ENCODE results near the gene PRDM16.

The PRDM16 gene

DNA sequence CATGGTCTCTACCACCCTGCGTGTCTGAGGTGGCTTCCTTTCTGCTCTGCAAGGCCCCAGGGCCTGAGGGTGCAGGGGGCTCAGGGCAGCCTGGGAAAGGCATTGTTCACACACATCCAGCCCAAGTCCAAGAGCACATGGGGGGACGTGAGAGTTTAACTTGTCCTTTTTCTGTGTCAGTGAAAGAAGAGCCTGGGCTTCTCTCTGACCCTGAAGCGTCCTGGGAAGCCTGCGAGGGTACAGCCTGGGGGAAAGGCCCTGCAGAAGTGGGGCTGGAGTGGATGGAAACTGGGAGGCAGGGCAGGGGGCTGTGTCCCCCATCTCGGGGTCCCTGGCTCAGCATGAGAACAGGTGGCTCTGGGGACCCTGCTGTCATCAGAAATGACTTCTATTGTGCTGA lies 181.6 kb downstream of the PRDM16 start:
- H3K9me3 ChIP-seq (ENCODE audit: low read length) = peaks cover 5% of the 10 kb centered on the region
- no peak overlapping the region for H2AFZ ChIP-seq (ENCODE audit: low read depth, low read length)
- H3K4me1 ChIP-seq (ENCODE audit: insufficient read depth, low read length) = peaks cover 30% of the 10 kb centered on the region
- H3K27me3 ChIP-seq (ENCODE audit: insufficient read depth, low read length) = peaks cover 28% of the 10 kb centered on the region
- H3K4me3 ChIP-seq (ENCODE audit: low read length) = no peak overlapping the region
- no peaks in the 10 kb centered on the region for H3K36me3 ChIP-seq (ENCODE audit: insufficient read depth, low read length)

DNA sequence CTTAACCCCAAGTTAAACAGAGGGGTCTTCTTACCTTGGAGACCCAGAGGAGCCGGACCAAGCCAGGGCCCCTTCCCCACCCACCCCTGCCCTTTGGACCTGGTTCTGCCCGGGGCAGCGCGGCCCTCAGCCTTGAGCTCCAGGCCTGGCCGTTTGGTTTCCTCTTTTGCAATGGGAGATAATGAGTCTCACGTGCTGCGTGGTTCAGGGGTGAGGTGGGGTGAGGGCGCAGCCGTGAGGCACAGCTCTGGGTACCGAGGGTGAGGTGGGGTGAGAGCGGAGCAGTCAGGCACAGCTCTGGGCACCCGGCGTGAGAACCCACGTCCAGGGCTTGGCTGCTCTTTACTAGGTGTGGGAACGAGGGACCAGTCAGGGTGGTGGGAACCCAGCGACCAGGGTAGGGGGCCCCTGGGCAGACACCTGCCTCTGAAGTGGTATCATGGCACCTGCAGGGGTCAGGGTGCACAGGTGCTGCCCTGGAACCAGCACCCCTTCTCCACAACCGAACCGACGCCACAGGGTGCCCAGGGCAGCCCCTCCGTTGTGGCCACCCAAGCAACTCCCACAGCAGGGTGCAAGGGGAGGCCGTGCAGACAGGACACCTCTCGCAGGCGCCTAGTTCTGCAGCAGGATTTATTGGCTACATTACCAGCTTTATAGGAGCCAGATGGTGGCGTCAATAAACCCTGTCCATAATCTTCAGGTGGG lies 182.2 kb downstream of the PRDM16 start:
- Histone ChIP-seq H3K4me3 (ENCODE audit: low read length) (no peak overlapping the region), H3K9me3 (ENCODE audit: low read length) (peaks cover 9% of the 10 kb centered on the region), H2AFZ (ENCODE audit: low read depth, low read length) (no peak overlapping the region), H3K36me3 (ENCODE audit: insufficient read depth, low read length) (no peaks in the 10 kb centered on the region), H3K4me1 (ENCODE audit: insufficient read depth, low read length) (peaks cover 30% of the 10 kb centered on the region), H3K27me3 (ENCODE audit: insufficient read depth, low read length) (peaks cover 22% of the 10 kb centered on the region)

DNA sequence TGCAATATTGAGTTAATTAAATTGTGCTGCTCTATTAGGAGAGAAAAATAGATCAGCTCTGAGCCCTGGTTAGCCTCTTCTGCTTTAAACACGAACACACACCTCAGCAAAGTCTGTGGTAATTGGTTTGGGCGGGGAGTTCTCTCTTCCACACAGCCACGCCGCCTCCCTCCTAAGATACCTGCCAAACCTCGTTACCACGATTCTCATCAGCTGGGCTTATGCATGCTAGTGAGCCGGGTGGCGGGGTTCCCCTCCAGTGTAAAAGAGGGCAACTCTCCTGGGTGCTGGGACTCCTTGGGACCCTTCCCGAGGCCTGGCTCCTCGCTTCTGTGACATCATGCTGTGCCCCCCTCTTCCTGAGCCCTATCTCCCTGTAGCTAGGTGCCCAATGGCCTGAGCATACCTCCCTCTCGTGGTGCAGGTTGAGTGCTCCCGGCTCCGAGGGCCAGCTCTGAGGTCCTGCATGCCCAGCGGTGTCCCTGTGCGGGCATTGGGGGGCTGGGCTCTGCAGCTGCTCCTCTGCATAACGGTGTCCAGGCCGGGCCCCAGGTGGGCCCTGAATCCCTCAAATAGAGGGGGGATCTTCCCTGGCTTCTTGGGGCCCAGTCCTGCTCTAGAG lies 182.9 kb downstream of the PRDM16 start:
- Histone ChIP-seq H3K36me3 (ENCODE audit: insufficient read depth, low read length) (no peaks in the 10 kb centered on the region), H3K4me3 (ENCODE audit: low read length) (no peak overlapping the region), H3K9me3 (ENCODE audit: low read length) (peaks cover 10% of the 10 kb centered on the region), H2AFZ (ENCODE audit: low read depth, low read length) (no peak overlapping the region), H3K27me3 (ENCODE audit: insufficient read depth, low read length) (peaks cover 18% of the 10 kb centered on the region), H3K4me1 (ENCODE audit: insufficient read depth, low read length) (peaks cover 30% of the 10 kb centered on the region)

DNA sequence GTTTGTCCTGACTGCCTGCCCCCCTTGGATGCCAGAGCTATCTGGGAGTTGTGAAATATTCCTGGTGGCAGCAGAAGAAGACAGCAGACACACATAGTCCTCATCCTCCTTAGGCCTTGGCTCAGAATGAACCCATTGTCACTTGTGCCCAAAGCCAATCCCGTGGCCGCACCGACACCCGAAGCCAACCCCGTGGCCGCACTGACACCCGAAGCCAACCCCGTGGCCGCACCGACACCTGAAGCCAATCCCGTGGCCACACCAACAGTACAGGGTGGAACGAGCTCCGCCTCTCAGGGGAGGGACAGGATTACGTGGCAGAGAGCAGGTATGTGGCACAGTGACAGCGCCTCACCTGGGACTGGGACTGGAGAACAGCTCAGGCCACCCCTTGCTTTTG lies 186.7 kb downstream of the PRDM16 start:
- Histone ChIP-seq H2AFZ (ENCODE audit: low read depth, low read length) (no peak overlapping the region), H3K9me3 (ENCODE audit: low read length) (peaks cover 19% of the 10 kb centered on the region), H3K4me1 (ENCODE audit: insufficient read depth, low read length) (peaks cover 3% of the 10 kb centered on the region), H3K4me3 (ENCODE audit: low read length) (no peak overlapping the region), H3K27me3 (ENCODE audit: insufficient read depth, low read length) (peaks cover 36% of the 10 kb centered on the region), H3K36me3 (ENCODE audit: insufficient read depth, low read length) (no peaks in the 10 kb centered on the region)

DNA sequence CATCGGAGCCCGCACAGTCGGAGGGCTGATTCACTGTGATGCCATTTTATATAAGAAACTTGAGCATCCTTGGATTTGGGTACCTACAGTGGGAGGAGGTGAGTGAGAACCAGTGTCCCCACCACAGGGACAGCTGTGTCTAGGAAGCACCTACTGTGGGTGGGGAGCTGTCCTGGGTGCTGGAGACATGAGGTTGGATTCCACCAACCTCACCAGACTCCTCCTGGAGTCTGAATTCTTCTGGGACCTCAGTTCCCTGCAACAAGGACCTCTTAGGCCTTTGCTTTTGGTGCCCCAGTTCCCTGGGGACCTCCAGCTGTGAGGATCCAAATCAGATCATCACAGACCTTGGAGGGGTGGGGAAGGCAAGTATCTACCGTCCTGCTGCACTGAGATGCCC lies 188.8 kb downstream of the PRDM16 start:
- H3K9me3 ChIP-seq (ENCODE audit: low read length) = peaks cover 19% of the 10 kb centered on the region
- H3K4me1 ChIP-seq (ENCODE audit: insufficient read depth, low read length) = no peaks in the 10 kb centered on the region
- H3K27me3 ChIP-seq (ENCODE audit: insufficient read depth, low read length) = peaks cover 40% of the 10 kb centered on the region
- no peak overlapping the region for H2AFZ ChIP-seq (ENCODE audit: low read depth, low read length)
- no peak overlapping the region for H3K4me3 ChIP-seq (ENCODE audit: low read length)
- H3K36me3 ChIP-seq (ENCODE audit: insufficient read depth, low read length) = no peaks in the 10 kb centered on the region

DNA sequence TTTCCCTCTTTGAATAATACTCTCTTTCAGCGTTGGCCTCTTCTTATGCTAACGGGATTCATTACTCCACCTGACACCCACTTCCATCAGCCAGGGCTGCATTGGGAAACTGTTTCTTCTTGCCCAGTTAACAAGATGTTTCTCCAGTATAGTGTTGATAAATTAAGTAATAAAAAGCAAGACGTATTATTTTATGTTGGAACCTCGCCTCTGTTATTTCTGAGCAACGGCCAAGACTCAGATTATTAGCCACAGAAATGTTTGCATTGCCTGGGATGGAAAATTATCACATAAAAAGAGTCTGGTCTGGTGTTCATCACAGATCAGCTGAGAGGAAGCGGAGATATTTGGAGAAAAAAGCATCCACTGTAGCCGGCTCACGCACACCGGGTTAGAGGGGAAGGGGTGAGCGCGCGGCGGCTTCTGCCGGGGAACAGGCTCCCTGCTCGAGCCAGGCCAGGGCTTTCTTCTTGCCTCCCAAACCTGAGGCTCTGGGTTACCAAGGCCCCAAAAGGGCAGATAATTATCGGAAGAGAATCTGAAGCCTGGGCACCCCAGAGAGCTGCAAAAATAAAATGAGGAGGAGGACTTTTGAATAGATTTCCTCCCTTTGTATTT lies 189.5 kb downstream of the PRDM16 start:
- Histone ChIP-seq H3K9me3 (ENCODE audit: low read length) (peaks cover 19% of the 10 kb centered on the region), H3K36me3 (ENCODE audit: insufficient read depth, low read length) (no peaks in the 10 kb centered on the region), H3K4me3 (ENCODE audit: low read length) (no peak overlapping the region), H3K4me1 (ENCODE audit: insufficient read depth, low read length) (no peaks in the 10 kb centered on the region), H2AFZ (ENCODE audit: low read depth, low read length) (no peak overlapping the region), H3K27me3 (ENCODE audit: insufficient read depth, low read length) (peaks cover 44% of the 10 kb centered on the region)

DNA sequence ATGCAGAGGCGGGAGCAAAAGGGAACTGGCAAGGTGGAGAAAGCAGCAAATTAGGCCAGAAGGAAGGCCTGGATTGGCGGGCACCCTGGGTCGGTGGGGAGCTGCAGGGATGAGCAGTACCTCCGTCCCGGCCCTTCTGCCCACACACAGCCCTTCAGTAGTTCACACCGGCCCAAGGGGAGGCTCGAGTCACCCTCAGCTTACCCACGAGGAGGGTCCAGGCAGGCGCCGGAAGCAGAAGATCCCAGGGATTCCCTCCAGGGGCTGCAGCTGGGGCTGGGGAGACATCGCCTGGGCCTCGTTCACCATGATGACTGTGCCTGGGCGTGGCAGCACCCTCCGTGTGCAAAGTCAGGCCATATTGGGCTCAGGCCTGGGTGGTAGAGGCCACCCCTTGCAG lies 190.0 kb downstream of the PRDM16 start:
- no peak overlapping the region for H3K4me3 ChIP-seq (ENCODE audit: low read length)
- H2AFZ ChIP-seq (ENCODE audit: low read depth, low read length) = no peak overlapping the region
- H3K9me3 ChIP-seq (ENCODE audit: low read length) = peaks cover 19% of the 10 kb centered on the region
- no peaks in the 10 kb centered on the region for H3K4me1 ChIP-seq (ENCODE audit: insufficient read depth, low read length)
- H3K36me3 ChIP-seq (ENCODE audit: insufficient read depth, low read length) = no peaks in the 10 kb centered on the region
- peaks cover 50% of the 10 kb centered on the region for H3K27me3 ChIP-seq (ENCODE audit: insufficient read depth, low read length)

DNA sequence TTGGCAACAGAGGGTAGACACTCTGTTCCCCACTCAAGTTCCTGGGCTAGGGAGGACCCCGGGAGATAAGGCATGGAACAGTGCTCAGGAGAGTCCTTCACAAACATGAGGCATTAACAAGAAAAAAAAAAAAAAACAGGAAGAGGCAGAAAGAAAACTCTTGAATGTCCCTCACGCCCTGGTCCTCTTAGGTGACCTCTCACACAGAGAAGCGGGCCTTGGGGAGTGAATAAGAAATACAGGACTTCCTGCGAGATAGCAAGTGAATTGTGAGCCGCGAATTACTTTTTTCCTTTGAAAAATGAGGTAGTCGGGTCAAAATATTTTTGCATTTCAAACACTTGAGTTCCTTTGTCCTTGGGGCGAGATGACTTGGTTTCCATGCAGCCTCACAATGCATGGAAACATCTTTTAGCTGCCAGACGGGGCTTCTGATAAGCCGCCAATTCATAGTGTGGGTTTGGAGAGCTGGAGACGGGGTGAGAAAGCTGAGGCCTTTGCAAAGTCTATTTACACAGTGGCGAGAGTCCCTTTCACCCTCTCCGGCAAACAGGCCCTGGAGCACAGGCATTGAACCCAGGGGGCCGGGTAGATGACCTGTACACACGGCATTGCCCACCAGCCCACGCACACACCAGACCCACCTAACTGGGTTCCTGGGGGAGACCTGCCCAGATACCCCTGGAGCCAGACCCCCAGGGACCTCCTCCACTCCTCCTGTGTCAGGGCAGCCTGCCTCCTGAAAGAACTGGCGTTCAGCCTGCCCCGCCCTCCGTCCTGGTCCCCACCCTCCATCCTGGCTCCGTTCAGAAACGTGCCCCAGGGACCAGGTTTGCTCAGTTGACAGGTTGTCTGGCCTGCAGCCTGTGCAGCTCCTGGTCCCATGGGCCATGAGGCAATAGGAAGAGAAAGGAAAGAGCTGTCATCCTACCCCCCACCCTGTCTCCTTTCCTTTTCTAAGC lies 192.3 kb downstream of the PRDM16 start:
- Histone ChIP-seq H3K4me3 (ENCODE audit: low read length) (no peak overlapping the region), H3K9me3 (ENCODE audit: low read length) (peaks cover 9% of the 10 kb centered on the region), H3K4me1 (ENCODE audit: insufficient read depth, low read length) (no peaks in the 10 kb centered on the region), H3K36me3 (ENCODE audit: insufficient read depth, low read length) (no peaks in the 10 kb centered on the region), H2AFZ (ENCODE audit: low read depth, low read length) (no peak overlapping the region), H3K27me3 (ENCODE audit: insufficient read depth, low read length) (peaks cover 60% of the 10 kb centered on the region)

DNA sequence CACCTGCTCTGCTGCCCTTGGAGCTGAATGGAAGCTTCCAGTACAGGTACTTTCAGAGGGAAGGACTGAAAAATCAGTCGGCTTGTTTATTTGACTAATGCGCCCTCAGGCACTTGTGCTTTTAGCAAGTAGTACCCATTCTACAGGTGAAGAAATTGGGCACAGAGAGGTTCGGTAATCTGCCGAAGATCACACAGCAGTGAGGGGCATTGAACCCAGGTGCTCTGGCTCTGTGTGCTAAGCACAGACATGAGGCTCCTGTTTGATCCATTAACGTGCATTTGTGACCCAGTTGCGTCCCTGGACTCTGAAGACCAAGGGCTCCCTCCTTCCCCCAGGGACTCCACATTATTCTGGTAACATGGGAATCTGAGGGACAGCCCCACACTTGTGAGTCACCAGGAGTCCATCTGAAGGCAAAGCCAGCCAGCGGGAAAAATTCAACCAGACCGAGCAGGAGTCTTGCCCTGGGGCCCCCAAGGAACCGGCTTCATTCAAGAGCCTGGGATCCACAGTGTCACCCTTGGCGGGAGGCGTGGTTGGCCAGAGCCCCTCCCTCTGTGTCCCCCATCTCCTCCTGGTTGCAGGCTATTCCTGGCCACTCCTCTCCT lies 193.1 kb downstream of the PRDM16 start:
- no peaks in the 10 kb centered on the region for H3K4me1 ChIP-seq (ENCODE audit: insufficient read depth, low read length)
- H3K36me3 ChIP-seq (ENCODE audit: insufficient read depth, low read length) = no peaks in the 10 kb centered on the region
- peaks cover 8% of the 10 kb centered on the region for H3K9me3 ChIP-seq (ENCODE audit: low read length)
- peaks cover 56% of the 10 kb centered on the region for H3K27me3 ChIP-seq (ENCODE audit: insufficient read depth, low read length)
- H2AFZ ChIP-seq (ENCODE audit: low read depth, low read length) = no peak overlapping the region
- H3K4me3 ChIP-seq (ENCODE audit: low read length) = no peak overlapping the region

DNA sequence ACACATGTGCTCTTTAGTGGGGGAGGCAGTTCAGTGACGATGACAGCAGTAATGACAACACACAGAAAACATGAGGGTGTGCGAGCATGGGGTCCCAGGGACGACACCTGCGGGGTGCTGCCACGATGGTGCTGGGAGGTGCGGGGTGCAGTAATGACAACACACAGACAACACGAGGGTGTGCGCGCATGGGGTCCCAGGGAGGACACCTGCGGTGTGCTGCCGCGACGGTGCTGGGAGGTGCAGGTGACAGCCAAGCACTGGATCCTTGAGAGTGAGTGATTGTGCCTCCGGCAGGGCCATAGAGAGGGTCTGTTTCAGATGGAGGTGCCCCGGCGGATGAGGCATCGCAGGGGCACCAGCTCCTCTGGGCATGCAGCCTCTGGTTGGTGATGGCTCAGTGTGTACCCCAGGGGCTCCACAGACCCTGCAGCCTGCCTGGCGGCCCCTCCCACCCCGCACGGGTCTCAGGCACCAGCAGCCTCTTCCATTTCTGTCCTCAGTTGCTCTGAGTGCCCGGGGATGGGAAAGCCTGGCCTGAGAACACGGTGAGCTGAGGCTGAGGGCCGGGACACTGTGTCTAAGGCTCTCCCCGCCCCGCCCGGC lies 193.8 kb downstream of the PRDM16 start:
- Histone ChIP-seq H3K9me3 (ENCODE audit: low read length) (peaks cover 5% of the 10 kb centered on the region), H2AFZ (ENCODE audit: low read depth, low read length) (no peak overlapping the region), H3K36me3 (ENCODE audit: insufficient read depth, low read length) (no peaks in the 10 kb centered on the region), H3K4me3 (ENCODE audit: low read length) (no peak overlapping the region), H3K4me1 (ENCODE audit: insufficient read depth, low read length) (no peaks in the 10 kb centered on the region), H3K27me3 (ENCODE audit: insufficient read depth, low read length) (peaks cover 51% of the 10 kb centered on the region)

DNA sequence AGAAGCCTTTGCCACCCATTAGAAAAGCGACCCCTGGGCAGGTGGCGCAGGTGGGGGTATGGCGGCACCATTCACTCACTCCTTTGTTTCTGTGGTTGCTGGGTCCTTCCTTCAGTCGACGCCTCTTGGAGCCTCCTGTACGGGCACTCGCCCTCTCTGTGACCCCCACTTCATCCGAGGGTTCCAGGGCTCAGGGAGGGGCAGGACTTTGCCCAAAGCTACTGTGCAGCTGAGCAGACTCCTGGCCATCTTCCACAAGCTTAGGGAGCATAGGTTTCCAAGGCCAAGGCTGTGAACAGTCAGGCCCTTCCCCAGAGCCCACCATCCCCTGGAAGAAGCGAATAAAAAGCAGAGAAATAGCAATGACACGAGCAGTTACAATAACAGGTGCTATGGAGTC lies 194.8 kb downstream of the PRDM16 start:
- H3K36me3 ChIP-seq (ENCODE audit: insufficient read depth, low read length) = no peaks in the 10 kb centered on the region
- peaks cover 2% of the 10 kb centered on the region for H3K9me3 ChIP-seq (ENCODE audit: low read length)
- no peak overlapping the region for H3K4me3 ChIP-seq (ENCODE audit: low read length)
- no peak overlapping the region for H2AFZ ChIP-seq (ENCODE audit: low read depth, low read length)
- H3K27me3 ChIP-seq (ENCODE audit: insufficient read depth, low read length) = peaks cover 41% of the 10 kb centered on the region
- no peaks in the 10 kb centered on the region for H3K4me1 ChIP-seq (ENCODE audit: insufficient read depth, low read length)

DNA sequence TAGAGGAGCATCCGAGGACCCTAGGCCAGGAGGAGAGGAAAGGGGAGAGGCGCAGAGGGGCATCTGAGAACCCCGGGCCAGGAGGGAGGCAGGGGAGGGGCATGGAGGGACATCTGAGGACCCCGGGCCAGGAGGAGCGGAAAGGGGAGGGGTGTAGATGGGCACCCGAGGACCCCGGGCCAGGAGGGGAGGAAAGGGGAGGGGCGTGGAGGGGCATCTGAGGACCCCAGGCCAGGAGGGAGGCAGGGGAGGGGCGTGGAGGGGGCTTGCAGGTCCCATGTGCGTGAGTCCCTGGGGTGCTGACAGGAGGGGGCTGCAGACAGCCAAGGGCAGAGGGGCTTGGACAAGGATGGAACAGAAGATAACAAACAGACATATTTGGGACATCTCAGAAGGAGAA lies 195.5 kb downstream of the PRDM16 start:
- Histone ChIP-seq H3K9me3 (ENCODE audit: low read length) (peaks cover 2% of the 10 kb centered on the region), H3K4me1 (ENCODE audit: insufficient read depth, low read length) (no peaks in the 10 kb centered on the region), H2AFZ (ENCODE audit: low read depth, low read length) (no peak overlapping the region), H3K36me3 (ENCODE audit: insufficient read depth, low read length) (no peaks in the 10 kb centered on the region), H3K27me3 (ENCODE audit: insufficient read depth, low read length) (peaks cover 34% of the 10 kb centered on the region), H3K4me3 (ENCODE audit: low read length) (no peak overlapping the region)
